HuH-7 (cell line): ENCODE measurements around the gene CRABP2.

Experiments
- DNase-seq: peaks from one replicate; pipeline ENCODE4 v3.0.0; 2011; ENCODE audit warnings: low spot score

CRABP2 gene

DNA sequence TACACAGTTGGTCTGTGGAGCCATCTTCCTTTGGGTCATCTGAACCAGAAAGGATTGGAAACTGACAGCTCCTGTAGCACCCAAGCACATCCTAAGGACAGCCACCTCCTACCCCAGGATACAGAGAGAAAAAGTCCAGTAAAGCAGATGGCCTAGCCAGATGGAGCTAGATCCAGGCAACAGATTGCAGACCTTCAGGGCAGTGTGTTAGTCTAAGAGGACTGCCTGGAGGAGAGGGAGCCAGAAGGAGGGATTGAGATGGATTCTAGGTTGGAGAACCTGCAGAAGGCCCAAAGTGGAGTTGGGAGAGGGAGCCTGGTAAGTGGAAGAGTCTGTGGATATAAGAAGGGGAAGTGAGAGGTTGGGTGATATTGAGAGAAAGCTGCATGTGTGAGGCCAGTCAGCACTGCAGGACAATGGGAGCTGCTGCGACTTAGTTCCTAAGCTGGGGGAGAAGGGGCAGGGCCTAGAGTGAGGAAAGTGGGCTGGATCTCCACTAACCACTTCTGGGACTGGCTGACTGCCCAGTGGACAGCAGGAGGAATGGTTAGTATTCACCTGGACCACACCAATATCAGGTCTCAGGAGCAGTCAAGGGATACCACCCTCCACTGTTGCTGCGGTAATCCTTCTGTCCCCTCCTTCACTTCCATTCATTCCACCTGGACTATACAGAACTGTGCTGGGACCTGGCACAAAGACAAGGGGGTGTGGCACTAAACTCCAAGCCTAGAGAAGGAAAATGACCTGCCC, 50.1 kb downstream of the CRABP2 start:
- DNase-seq, result no peak

- DNase-seq, result no peak
These were observed 50.7 kb downstream of the CRABP2 start for GRCh38 chr1:156654700-156655099.

- DNase-seq, result no peak
These were observed 52.4 kb downstream of the CRABP2 start for GRCh38 chr1:156652992-156653355.

- no peak for DNase-seq
These were observed 53.0 kb downstream of the CRABP2 start for GRCh38 chr1:156652131-156652991.
